Endothelial cell of umbilical vein (primary cell): ENCODE data around the gene FKBP2.

Experiments
- CTCF ChIP-seq, 2 donors: IDR thresholded peaks; 1 replicate in 1 of 2; 2 replicates in 1 of 2; pipeline ENCODE4 v1.5.1; 2011; ENCODE audit warnings: low read length in 2 of 2, mild to moderate bottlenecking in 2 of 2, moderate library complexity in 2 of 2, control low read depth in 1 of 2, inconsistent platforms in 1 of 2, low read depth in 1 of 2; ENCODE audit not compliant: insufficient read depth in 1 of 2; ENCODE audit errors: extremely low read depth in 1 of 2
- EZH2 ChIP-seq: IDR thresholded peaks from 2 replicates; pipeline ENCODE4 v1.6.1; 2012; ENCODE audit warnings: borderline replicate concordance, low read depth, mild to moderate bottlenecking, moderate library complexity, low read length, inconsistent platforms; ENCODE audit not compliant: severe bottlenecking
- JUN ChIP-seq: IDR thresholded peaks from 2 replicates; pipeline ENCODE4 v1.6.1; 2011; ENCODE audit warnings: borderline replicate concordance, low read depth; ENCODE audit not compliant: insufficient read length, insufficient read depth
- POLR2A ChIP-seq: IDR thresholded peaks from 2 replicates; pipeline ENCODE4 v1.6.1; 2012; ENCODE audit warnings: low read depth, mild to moderate bottlenecking, control low read depth, low read length
- TF ChIP-seq, protein P1 (sequence below): IDR thresholded peaks from 2 replicates; pipeline ENCODE4 v1.6.1; 2011; ENCODE audit not compliant: insufficient read depth, insufficient read length

- TF ChIP-seq CTCF (IDR thresholded peaks at IDR 0.05; ENCODE audit: extremely low read depth in 1 of 2, insufficient read depth in 1 of 2, low read depth in 1 of 2, low read length in 2 of 2) (no peak), EZH2 (no peak), POLR2A (no peak), JUN (no peak)
- TF ChIP-seq, protein P1, sequence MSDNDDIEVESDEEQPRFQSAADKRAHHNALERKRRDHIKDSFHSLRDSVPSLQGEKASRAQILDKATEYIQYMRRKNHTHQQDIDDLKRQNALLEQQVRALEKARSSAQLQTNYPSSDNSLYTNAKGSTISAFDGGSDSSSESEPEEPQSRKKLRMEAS = no peak
Observed at GRCh38 chr11:64278576-64279190, 37.8 kb downstream of the FKBP2 start.
